LoVo (cell line): ENCODE results near the gene GRB10.

Source experiments
- DNase-seq: peaks from one replicate; pipeline ENCODE4 v3.0.0-alpha.2; 2016; ENCODE audit warnings: low spot score

Gene GRB10

GRCh38 chr7:50632561-50633413, 149.9 kb downstream of the GRB10 start:
- peak; percentile 59 for DNase-seq

DNA sequence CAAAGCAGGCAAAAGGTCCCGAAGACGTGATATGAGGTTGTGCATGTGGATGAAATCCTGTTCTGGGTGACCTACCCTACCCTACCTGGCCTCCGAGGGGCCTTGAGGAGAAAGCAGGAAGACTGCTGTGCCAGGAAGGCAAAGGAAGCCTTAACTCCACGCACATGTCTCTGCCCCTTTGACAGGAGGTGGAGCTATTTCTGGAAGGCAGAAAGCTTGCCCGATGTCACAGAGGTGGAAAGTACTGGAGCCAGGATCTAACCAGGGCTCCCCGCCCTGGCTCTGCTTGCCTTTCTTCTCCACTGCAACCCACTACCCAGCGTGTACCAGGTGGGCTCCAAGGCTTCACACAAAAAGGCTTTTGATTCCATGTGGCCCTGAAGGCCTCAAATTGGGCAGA, 151.1 kb downstream of the GRB10 start:
- DNase-seq = no peak

GRCh38 chr7:50631100-50631499, 151.6 kb downstream of the GRB10 start:
- DNase-seq = no peak

- no peak for DNase-seq
Measured at GRCh38 chr7:50629238-50629901, 153.3 kb downstream of the GRB10 start.

- no peak for DNase-seq
Measured at GRCh38 chr7:50628434-50629084, 154.1 kb downstream of the GRB10 start.

- DNase-seq = no peak
Measured at GRCh38 chr7:50627824-50628361, 154.8 kb downstream of the GRB10 start.

- no peak for DNase-seq
Measured at GRCh38 chr7:50626286-50626685, 156.4 kb downstream of the GRB10 start.

GRCh38 chr7:50625360-50625759, 157.3 kb downstream of the GRB10 start:
- DNase-seq = no peak

GRCh38 chr7:50622821-50623220, 159.9 kb downstream of the GRB10 start:
- DNase-seq = no peak

DNA sequence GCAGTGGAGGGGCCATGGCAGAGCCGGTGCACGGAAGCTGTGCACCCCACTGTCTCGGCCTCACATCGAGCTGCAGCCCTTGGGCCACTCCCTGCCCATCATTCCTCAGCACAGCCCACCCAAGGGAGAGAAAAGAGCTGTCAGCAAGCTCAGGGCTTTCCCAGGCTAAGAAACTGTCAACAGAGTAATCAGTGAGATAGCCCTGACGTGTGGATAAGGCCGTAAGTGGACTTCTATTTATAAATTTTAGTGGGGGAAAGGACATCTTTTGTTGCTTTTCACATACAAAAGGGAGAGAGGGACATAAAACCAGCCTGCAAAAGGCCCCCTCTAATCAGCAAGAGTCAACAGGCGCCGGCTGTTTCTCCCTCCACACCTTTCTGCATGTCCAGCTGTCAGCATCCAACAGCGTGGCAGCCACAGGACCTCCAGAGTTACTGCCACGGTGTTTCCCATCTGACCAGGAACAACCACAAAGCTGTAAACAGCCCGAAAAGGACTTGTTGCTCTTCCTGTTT, 160.7 kb downstream of the GRB10 start:
- no peak for DNase-seq

DNA sequence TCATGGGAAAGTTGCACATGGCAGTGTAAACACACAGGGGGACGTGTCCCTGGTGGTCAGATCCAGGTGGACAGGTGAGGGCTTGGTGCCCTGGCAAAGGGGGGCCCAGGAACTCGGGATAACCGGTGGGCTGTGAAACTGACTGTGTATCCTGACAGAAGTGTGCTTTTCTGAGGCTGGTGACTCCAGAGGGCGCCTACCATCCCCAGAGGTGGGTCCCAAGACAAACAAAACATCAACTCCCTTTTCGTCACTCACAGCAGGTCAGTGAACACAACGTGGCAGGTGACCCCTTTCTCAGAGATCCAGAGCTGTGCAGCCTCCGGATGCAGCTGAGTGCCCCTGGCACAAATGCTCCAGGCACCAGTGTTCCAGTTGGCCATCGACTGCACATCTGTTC, 161.5 kb downstream of the GRB10 start:
- DNase-seq = no peak

- no peak for DNase-seq
Measured at GRCh38 chr7:50620433-50620832, 162.3 kb downstream of the GRB10 start.

- DNase-seq = no peak
Measured at GRCh38 chr7:50619684-50620083, 163.0 kb downstream of the GRB10 start.

- DNase-seq = no peak
Measured at GRCh38 chr7:50618281-50618680, 164.4 kb downstream of the GRB10 start.

GRCh38 chr7:50615519-50616080, 167.1 kb downstream of the GRB10 start:
- DNase-seq = no peak

GRCh38 chr7:50614721-50615518, 167.8 kb downstream of the GRB10 start:
- no peak for DNase-seq

GRCh38 chr7:50613473-50613872, 169.2 kb downstream of the GRB10 start:
- DNase-seq = no peak

DNA sequence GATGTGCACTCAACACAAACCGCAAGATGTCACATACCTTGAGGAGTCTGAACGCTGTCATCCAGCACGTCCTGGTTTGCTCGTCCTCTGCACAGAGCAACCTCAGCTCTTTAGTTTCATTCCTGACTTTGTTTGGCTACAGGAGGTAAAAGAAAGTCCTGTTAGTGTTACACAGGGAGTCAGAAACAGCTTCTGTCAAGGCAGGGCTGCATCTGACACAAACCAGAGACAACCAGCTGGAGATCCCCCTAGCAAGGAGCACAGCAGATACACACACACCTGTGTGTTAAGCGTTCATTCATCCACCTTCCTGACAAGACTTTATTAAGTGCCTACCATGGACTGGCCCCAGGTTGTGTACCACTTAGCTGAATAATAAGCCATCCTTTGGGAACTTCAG, 170.0 kb downstream of the GRB10 start:
- no peak for DNase-seq

DNA sequence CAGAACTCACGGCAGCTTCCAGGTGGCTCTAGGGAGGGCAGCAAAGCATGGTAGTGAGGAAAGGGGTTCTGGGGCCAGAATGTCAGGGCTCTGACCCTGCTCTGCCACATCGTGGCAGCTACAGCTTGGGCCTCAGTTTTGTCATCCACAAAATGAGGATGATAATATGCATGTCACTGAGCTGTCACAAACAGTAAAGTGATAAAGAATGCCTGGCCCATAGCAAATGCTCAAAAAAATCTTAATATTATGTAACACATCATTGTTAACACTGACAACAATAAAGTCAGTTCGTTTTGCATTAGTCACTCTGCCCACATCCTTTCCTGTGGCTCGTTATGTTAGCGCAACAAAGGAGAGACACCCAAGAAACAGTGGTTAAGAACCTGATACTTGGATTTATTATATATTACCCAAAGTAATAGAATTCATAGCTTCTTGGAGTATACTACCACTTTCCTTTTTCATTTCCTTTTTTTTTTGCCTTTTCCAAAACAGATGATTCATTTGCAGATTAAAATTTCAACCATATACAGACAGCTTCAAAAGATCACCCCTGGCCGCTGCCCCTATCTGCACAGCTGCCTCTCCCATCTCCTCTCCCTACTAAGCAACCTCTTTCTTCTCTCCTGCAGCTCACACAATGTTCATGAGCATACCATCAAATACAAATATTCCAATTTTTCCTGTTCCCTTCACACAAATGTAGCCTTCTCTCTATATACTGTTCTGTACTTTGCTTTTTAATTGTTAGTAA, 172.0 kb downstream of the GRB10 start:
- DNase-seq = no peak

GRCh38 chr7:50608196-50608906, 174.3 kb downstream of the GRB10 start:
- DNase-seq = no peak
